Naive thymus-derived CD4-positive, alpha-beta T cell (primary cell): ENCODE measurements around the gene RHBDF1. TPM values are rescaled to one million over a fixed set of nuclear protein-coding genes. Genes with fewer than 3 reads are reported as not detected.
"Not testable (repeated sequence)": the region's sequence is repeated elsewhere in the genome, so short reads cannot be mapped to it uniquely, and the experiment has no call there.

ENCODE experiments used
- ATAC-seq: fragments of 150-1000 bp; cut with Tn5 transposase; 2 replicates; pipeline ENCODE4 v1.10.0; 2021; ENCODE audit warnings: mild to moderate bottlenecking, moderate library complexity
- CTCF ChIA-PET: fragments of 350-600 bp; sonication (Branson Sonifier 250); formaldehyde crosslinking; loops from one replicate; lab custom pipeline; 2021; ENCODE audit warnings: antibody characterized with exemption; lab: Charles Lee
- POLR2A ChIA-PET: fragments of 350-600 bp; sonication (Branson Sonifier 250); formaldehyde crosslinking; loops from one replicate; lab custom pipeline; 2021; ENCODE audit warnings: antibody characterized with exemption, inconsistent platforms; lab: Charles Lee
- DNase-seq, 9 donors: peaks; one replicate each; pipeline versions ENCODE4 v3.0.0 to v3.0.0-alpha.2; 2020 to 2022; ENCODE audit warnings: mixed read lengths in 1 of 9
- H3K27ac ChIP-seq: one replicate; pipeline ENCODE4 v1.7.0; 2013; ENCODE audit warnings: mild to moderate bottlenecking, low read depth, low read length, moderate library complexity
- H3K27me3 ChIP-seq, 2 donors: one replicate each; pipeline ENCODE4 v1.7.0; 2013; ENCODE audit warnings: low read length in 2 of 2, mild to moderate bottlenecking in 2 of 2, moderate library complexity in 2 of 2; ENCODE audit not compliant: control insufficient read depth in 2 of 2, insufficient read depth in 2 of 2
- H3K36me3 ChIP-seq, 3 experiments: 1 replicate in 2 of 3; 2 replicates in 1 of 3; pipeline ENCODE4 v1.7.0; 2013; ENCODE audit warnings: low read length in 3 of 3, mild to moderate bottlenecking in 3 of 3, moderate library complexity in 1 of 3; ENCODE audit not compliant: insufficient read depth in 3 of 3, control insufficient read depth in 2 of 3
- H3K4me1 ChIP-seq, 2 donors: one replicate each; pipeline ENCODE4 v1.7.0; 2013; ENCODE audit warnings: low read length in 2 of 2, mild to moderate bottlenecking in 2 of 2, moderate library complexity in 1 of 2; ENCODE audit not compliant: control insufficient read depth in 2 of 2, insufficient read depth in 2 of 2
- H3K4me3 ChIP-seq: 2 replicates; pipeline ENCODE4 v1.7.0; 2013; ENCODE audit warnings: mild to moderate bottlenecking, low read length
- H3K9me3 ChIP-seq, 3 experiments: 1 replicate in 2 of 3; 2 replicates in 1 of 3; pipeline ENCODE4 v1.7.0; 2013; ENCODE audit warnings: low read length in 3 of 3; ENCODE audit not compliant: control insufficient read depth in 2 of 3
- H3K27ac Mint-ChIP-seq, 9 donors: one replicate each; pipeline ENCODE4 v1.8.0; 2020 to 2022; ENCODE audit warnings: mixed read lengths in 9 of 9, mild to moderate bottlenecking in 8 of 9, moderate library complexity in 5 of 9, inconsistent platforms in 2 of 9
- H3K27me3 Mint-ChIP-seq, 5 donors: one replicate each; pipeline ENCODE4 v1.8.0; 2021 to 2022; ENCODE audit warnings: mixed read lengths in 5 of 5, mild to moderate bottlenecking in 1 of 5
- H3K36me3 Mint-ChIP-seq, 5 donors: one replicate each; pipeline ENCODE4 v1.8.0; 2020 to 2022; ENCODE audit warnings: mixed read lengths in 5 of 5, mild to moderate bottlenecking in 3 of 5, inconsistent platforms in 1 of 5
- H3K4me1 Mint-ChIP-seq, 7 donors: one replicate each; pipeline ENCODE4 v1.8.0; 2020 to 2022; ENCODE audit warnings: mixed read lengths in 7 of 7, mild to moderate bottlenecking in 3 of 7, inconsistent platforms in 1 of 7
- H3K4me3 Mint-ChIP-seq, 10 donors: one replicate each; pipeline ENCODE4 v1.8.0; 2020 to 2022; ENCODE audit warnings: mild to moderate bottlenecking in 10 of 10, mixed read lengths in 10 of 10, moderate library complexity in 6 of 10, inconsistent platforms in 2 of 10
- H3K9me3 Mint-ChIP-seq, 11 donors: one replicate each; pipeline ENCODE4 v1.8.0; 2020 to 2022; ENCODE audit warnings: mixed read lengths in 11 of 11, mild to moderate bottlenecking in 4 of 11, inconsistent platforms in 1 of 11, moderate library complexity in 1 of 11
- intact Hi-C, 2 donors: fragments of 100-400 bp; cut with micrococcal nuclease; formaldehyde crosslinking; loops; one replicate each; pipeline ENCODE4 v1.15.1; 2023
- microRNA-seq: library from miRNA; unstranded; fragments of <30 nt; microRNA quantifications from one replicate; pipeline ENCODE4 v1.2.0, GENCODE V29; 2022; ENCODE audit warnings: borderline microRNAs expressed
- polyA plus RNA-seq, 2 donors: library from polyadenylated mRNA; unstranded; fragments of 300-500 nt; fragmentation: Illumina TruSeq; gene quantifications; one replicate each; pipeline ENCODE4 v1.2.3, GENCODE V29; 2021
- total RNA-seq, 6 experiments: library from RNA in 5 of 6; stranded (reverse) in 5 of 6; gene quantifications; 1 replicate in 5 of 6; 2 replicates in 1 of 6; pipeline ENCODE4 v1.2.3 and lab custom pipeline; 2021 to 2026

Gene RHBDF1
- total and polyA plus RNA-seq, 7 experiments from 2014 or later: 0.66 to 1.6 TPM; not detected in 5

GRCh38 chr16:17062-17765 is 55.2 kb downstream of the RHBDF1 start:
- H3K9me3 ChIP-seq, POLR2A ChIA-PET, H3K4me3 ChIP-seq, H3K36me3 ChIP-seq, H3K27me3 ChIP-seq, H3K4me1 ChIP-seq, H3K27me3 Mint-ChIP-seq, ATAC-seq, DNase-seq, intact Hi-C loops, H3K4me1 Mint-ChIP-seq, H3K36me3 Mint-ChIP-seq, H3K9me3 Mint-ChIP-seq, H3K27ac Mint-ChIP-seq, CTCF ChIA-PET, H3K4me3 Mint-ChIP-seq, H3K27ac ChIP-seq: not testable (repeated sequence)

- H3K4me3 ChIP-seq, intact Hi-C loops, H3K36me3 ChIP-seq, H3K27ac ChIP-seq, CTCF ChIA-PET, H3K9me3 Mint-ChIP-seq, H3K27me3 ChIP-seq, H3K27me3 Mint-ChIP-seq, H3K4me1 ChIP-seq, H3K4me1 Mint-ChIP-seq, POLR2A ChIA-PET, H3K9me3 ChIP-seq, H3K36me3 Mint-ChIP-seq: not testable (repeated sequence)
- Mint-ChIP-seq H3K27ac (peak overlapping the region in 4 of 9 donors; percentile 9 to 71 (median 54)), H3K4me3 (peak overlapping the region in 3 of 10 donors; percentile 44 to 65 (median 57))
- DNase-seq (peak; percentile 59 to 95 (median 90)), ATAC-seq (peak; percentile 81)
These were observed 61.7 kb downstream of the RHBDF1 start for GRCh38 chr16:10772-11171.

- no peaks in the 10 kb centered on the region for H3K4me1 Mint-ChIP-seq
- CTCF ChIA-PET: no interaction called here
- Histone ChIP-seq H3K27ac (no peak overlapping the region), H3K4me1 (no peaks in the 10 kb centered on the region), H3K27me3 (no peaks in the 10 kb centered on the region), H3K4me3 (no peak overlapping the region), H3K9me3 (no peaks in the 10 kb centered on the region), H3K36me3 (no peaks in the 10 kb centered on the region)
- DNase-seq: no peak
- peak overlapping the region in 3 of 9 donors; percentile 32 to 48 (median 45) for H3K27ac Mint-ChIP-seq
- POLR2A ChIA-PET: no interaction called here
- no peaks in the 10 kb centered on the region for H3K9me3 Mint-ChIP-seq
- no peaks in the 10 kb centered on the region for H3K27me3 Mint-ChIP-seq
- no peaks in the 10 kb centered on the region for H3K36me3 Mint-ChIP-seq
- intact Hi-C loops: no loop called here
- H3K4me3 Mint-ChIP-seq: peak overlapping the region in 9 of 10 donors; percentile 30 to 79 (median 64)
- ATAC-seq: peak; percentile 96
These were observed 62.3 kb downstream of the RHBDF1 start for GRCh38 chr16:9903-10665.

Small RNAs within 50 kb of the gene (microRNA-seq; reads per million reads assigned to microRNA genes)
- not detected for gene MIR6859-4

Other genes starting within 250 kb of the RHBDF1 start
- gene POLR3K, start 19.0 kb downstream of the RHBDF1 start, total RNA-seq: 10 to 100 TPM in 4 of 5 experiments, 1 to 10 TPM in 1; 8.5 to 45.4 (median 18.9) TPM
- gene POLR3K, start 19.0 kb downstream of the RHBDF1 start, polyA plus RNA-seq: 10 to 100 TPM; 20.4 to 28.6 TPM
- gene SNRNP25, start 18.8 kb downstream of the RHBDF1 start, total RNA-seq: 10 to 100 TPM in 4 of 5 experiments, 1 to 10 TPM in 1; 9.8 to 57.4 (median 11.7) TPM
- 10 to 100 TPM; 20.5 to 21.5 TPM for gene SNRNP25, start 18.8 kb downstream of the RHBDF1 start, polyA plus RNA-seq
- 10 to 100 TPM; 17.5 to 59.5 (median 25.4) TPM for gene MPG, start 5.6 kb upstream of the RHBDF1 start, total RNA-seq
- gene MPG, start 5.6 kb upstream of the RHBDF1 start, polyA plus RNA-seq: 10 to 100 TPM; 50.5 to 52.3 TPM
- 10 to 100 TPM; 33.7 to 53.1 (median 38.0) TPM for gene NPRL3, start 66.0 kb upstream of the RHBDF1 start, total RNA-seq
- gene NPRL3, start 66.0 kb upstream of the RHBDF1 start, polyA plus RNA-seq: 10 to 100 TPM in 1 of 2 donors, 1 to 10 TPM in 1; 9.9 to 19.6 TPM
- gene HBZ, start 80.0 kb upstream of the RHBDF1 start, total RNA-seq: not detected
- gene HBZ, start 80.0 kb upstream of the RHBDF1 start, polyA plus RNA-seq: not detected
- gene HBM, start 93.3 kb upstream of the RHBDF1 start, total RNA-seq: not detected
- gene HBM, start 93.3 kb upstream of the RHBDF1 start, polyA plus RNA-seq: not detected
- 10 to 100 TPM in 1 of 5 experiments, 1 to 10 TPM in 1, under 1 TPM in 1, not detected in 2; 0.68 to 10.4 (median 1.1) TPM for gene HBA2, start 100.2 kb upstream of the RHBDF1 start, total RNA-seq
- gene HBA2, start 100.2 kb upstream of the RHBDF1 start, polyA plus RNA-seq: under 1 TPM in 1 of 2 donors, not detected in 1; 0.63 TPM
- 10 to 100 TPM in 1 of 5 experiments, 1 to 10 TPM in 2, not detected in 2; 1.1 to 33.5 (median 2.2) TPM for gene HBA1, start 104.0 kb upstream of the RHBDF1 start, total RNA-seq
- gene HBA1, start 104.0 kb upstream of the RHBDF1 start, polyA plus RNA-seq: not detected
- gene HBQ1, start 107.8 kb upstream of the RHBDF1 start, total RNA-seq: not detected
- gene HBQ1, start 107.8 kb upstream of the RHBDF1 start, polyA plus RNA-seq: not detected
- gene LUC7L, start 156.8 kb upstream of the RHBDF1 start, total RNA-seq: 100 to 1,000 TPM in 4 of 5 experiments, 10 to 100 TPM in 1; 64.7 to 177 (median 154) TPM
- gene LUC7L, start 156.8 kb upstream of the RHBDF1 start, polyA plus RNA-seq: 10 to 100 TPM in 1 of 2 donors, 1 to 10 TPM in 1; 6.9 to 16.3 TPM
- 10 to 100 TPM; 30.4 to 43.9 (median 32.9) TPM for gene FAM234A, start 162.2 kb upstream of the RHBDF1 start, total RNA-seq
- 10 to 100 TPM; 31.3 to 42.2 TPM for gene FAM234A, start 162.2 kb upstream of the RHBDF1 start, polyA plus RNA-seq
- under 1 TPM in 2 of 5 experiments, not detected in 3; 0.17 to 0.22 TPM for gene RGS11, start 203.3 kb upstream of the RHBDF1 start, total RNA-seq
- not detected for gene RGS11, start 203.3 kb upstream of the RHBDF1 start, polyA plus RNA-seq
- gene ARHGDIG, start 208.0 kb upstream of the RHBDF1 start, total RNA-seq: 1 to 10 TPM in 3 of 5 experiments, not detected in 2; 1.2 to 2.1 (median 1.4) TPM
- not detected for gene ARHGDIG, start 208.0 kb upstream of the RHBDF1 start, polyA plus RNA-seq
- gene PDIA2, start 210.5 kb upstream of the RHBDF1 start, total RNA-seq: under 1 TPM in 1 of 5 experiments, not detected in 4; 0.42 TPM
- gene PDIA2, start 210.5 kb upstream of the RHBDF1 start, polyA plus RNA-seq: not detected